OCI-LY3 (cell line): ENCODE data around the gene SLC1A5.
"Not testable (repeated sequence)": the region's sequence is repeated elsewhere in the genome, so short reads cannot be mapped to it uniquely, and the experiment has no call there.

Experiments used
- CTCF ChIP-seq: fragments of 200-600, 300-600 bp; sonication (generic); IDR thresholded peaks from 2 replicates; pipeline ENCODE4 v1.5.1; 2014; ENCODE audit warnings: antibody characterized with exemption, low read length, low read depth
- EZH2phosphoT487 ChIP-seq: fragments of 200-600 bp; shearing (Covaris generic); IDR thresholded peaks from 2 replicates; pipeline ENCODE4 v1.6.1; 2018; ENCODE audit warnings: antibody characterized with exemption, mixed run types, low read depth

GRCh38 chr19:46777956-46778645, 10.3 kb downstream of the SLC1A5 start:
- not testable (repeated sequence) for TF ChIP-seq CTCF, EZH2phosphoT487
